MM.1S (cell line): Measurements from ENCODE around the gene RNASE8.

ENCODE experiments used
- EZH2 ChIP-seq: fragments of 300-600 bp; sonication (generic); optimal IDR thresholded peaks from 2 replicates; pipeline ENCODE3; 2017; ENCODE audit warnings: low read depth, mild to moderate bottlenecking, antibody characterized with exemption, low read length, mixed read lengths
- TF ChIP-seq, protein P1 (sequence below): fragments of 300-600 bp; sonication (generic); IDR thresholded peaks from 2 replicates; pipeline ENCODE4 v1.5.1; 2016; ENCODE audit warnings: antibody characterized with exemption, low read length, mixed read lengths

DNA sequence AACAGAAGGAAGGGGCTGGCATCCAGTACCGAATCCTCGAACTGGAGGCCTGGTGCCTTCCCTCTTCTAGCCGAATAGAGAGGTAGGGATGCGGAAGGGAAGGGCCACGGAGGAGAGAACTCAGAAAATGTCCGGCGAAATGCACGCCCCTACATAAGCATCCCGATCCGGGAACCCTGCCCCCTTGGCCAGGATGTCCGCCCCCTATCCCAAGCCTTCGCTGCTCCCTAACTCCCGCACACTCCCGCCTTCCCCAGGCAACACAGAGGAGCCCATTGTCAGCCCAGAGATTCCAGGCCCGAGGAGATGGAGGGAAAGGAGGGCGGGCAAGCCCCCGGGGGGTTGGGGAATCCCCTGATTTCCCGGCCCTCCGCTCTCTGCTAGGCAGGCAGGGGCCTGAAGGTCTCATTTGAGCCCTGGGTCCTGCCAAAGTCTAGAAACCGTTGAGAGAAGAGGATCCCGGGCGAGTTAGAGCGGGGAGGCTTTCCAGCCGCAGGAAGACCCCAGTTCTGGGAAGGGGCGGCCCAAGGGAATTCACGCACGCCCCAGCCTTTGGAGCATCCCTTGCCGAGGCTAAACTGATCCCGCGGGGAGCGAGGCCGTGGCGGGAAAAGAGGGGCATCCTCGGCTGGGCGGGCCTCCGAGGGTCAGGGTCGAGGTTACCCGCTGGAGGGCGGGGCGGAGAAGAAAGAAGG, 11.9 kb downstream of the RNASE8 start:
- TF ChIP-seq, protein P1, sequence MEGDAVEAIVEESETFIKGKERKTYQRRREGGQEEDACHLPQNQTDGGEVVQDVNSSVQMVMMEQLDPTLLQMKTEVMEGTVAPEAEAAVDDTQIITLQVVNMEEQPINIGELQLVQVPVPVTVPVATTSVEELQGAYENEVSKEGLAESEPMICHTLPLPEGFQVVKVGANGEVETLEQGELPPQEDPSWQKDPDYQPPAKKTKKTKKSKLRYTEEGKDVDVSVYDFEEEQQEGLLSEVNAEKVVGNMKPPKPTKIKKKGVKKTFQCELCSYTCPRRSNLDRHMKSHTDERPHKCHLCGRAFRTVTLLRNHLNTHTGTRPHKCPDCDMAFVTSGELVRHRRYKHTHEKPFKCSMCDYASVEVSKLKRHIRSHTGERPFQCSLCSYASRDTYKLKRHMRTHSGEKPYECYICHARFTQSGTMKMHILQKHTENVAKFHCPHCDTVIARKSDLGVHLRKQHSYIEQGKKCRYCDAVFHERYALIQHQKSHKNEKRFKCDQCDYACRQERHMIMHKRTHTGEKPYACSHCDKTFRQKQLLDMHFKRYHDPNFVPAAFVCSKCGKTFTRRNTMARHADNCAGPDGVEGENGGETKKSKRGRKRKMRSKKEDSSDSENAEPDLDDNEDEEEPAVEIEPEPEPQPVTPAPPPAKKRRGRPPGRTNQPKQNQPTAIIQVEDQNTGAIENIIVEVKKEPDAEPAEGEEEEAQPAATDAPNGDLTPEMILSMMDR: no peak
- no peak for TF ChIP-seq EZH2
